Measurements from ENCODE around the gene SCN1B.

DNA sequence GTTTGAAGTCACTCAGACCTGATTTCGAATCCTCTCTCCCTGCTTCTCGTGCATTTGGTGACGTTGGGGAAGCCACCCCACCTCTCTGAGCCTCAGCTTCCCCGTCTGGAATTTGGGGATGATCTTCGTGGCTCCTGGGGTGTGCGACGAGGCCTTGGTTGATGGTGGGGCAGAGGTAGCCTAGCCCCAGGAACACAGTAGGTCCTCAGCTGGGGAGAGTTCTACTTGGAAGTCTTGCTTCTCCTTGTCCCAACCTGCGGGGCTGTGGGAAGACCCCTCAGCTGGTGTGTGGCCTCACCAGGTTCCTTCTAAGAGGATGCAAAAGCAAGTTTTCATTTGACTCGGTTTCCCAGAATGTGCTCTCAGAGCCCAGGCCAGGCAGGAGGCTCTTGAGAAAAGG is 24.4 kb downstream of the SCN1B start:
- no peak for TF ChIP-seq KLF16 (tag by site-specific recombination; IDR thresholded peaks at IDR 0.05)
- no peak for TF ChIP-seq ZNF335 (tag by site-specific recombination; conservative IDR thresholded peaks at IDR 0.05)
- TF ChIP-seq YY1 (tag by site-specific recombination; IDR thresholded peaks at IDR 0.05), result no peak
- TF ChIP-seq, protein P1, sequence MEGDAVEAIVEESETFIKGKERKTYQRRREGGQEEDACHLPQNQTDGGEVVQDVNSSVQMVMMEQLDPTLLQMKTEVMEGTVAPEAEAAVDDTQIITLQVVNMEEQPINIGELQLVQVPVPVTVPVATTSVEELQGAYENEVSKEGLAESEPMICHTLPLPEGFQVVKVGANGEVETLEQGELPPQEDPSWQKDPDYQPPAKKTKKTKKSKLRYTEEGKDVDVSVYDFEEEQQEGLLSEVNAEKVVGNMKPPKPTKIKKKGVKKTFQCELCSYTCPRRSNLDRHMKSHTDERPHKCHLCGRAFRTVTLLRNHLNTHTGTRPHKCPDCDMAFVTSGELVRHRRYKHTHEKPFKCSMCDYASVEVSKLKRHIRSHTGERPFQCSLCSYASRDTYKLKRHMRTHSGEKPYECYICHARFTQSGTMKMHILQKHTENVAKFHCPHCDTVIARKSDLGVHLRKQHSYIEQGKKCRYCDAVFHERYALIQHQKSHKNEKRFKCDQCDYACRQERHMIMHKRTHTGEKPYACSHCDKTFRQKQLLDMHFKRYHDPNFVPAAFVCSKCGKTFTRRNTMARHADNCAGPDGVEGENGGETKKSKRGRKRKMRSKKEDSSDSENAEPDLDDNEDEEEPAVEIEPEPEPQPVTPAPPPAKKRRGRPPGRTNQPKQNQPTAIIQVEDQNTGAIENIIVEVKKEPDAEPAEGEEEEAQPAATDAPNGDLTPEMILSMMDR (tag by site-specific recombination; IDR thresholded peaks at IDR 0.05), result no peak
- no peak for TF ChIP-seq ZNF394 (tag by site-specific recombination; IDR thresholded peaks at IDR 0.05; ENCODE audit: borderline replicate concordance)
- TF ChIP-seq MEIS1 (CRISPR knock-in tag; IDR thresholded peaks at IDR 0.05; ENCODE audit: borderline replicate concordance), result no peak
- TF ChIP-seq ZNF707 (tag by site-specific recombination; IDR thresholded peaks at IDR 0.05), result no peak

Data from HEK293 (cell line).